ENCODE data around the gene EXD3.
"Not testable (repeated sequence)": the region's sequence is repeated elsewhere in the genome, so short reads cannot be mapped to it uniquely, and the experiment has no call there.

EXD3 gene

GRCh38 chr9:137331929-137332328 lies 91.0 kb downstream of the EXD3 start:
- no peak overlapping the region for H3K9ac ChIP-seq (ENCODE audit: low read length)
- H3F3A ChIP-seq (ENCODE audit: insufficient read depth, low read length) = no peaks in the 10 kb centered on the region
- no peaks in the 10 kb centered on the region for H4K20me1 ChIP-seq (ENCODE audit: insufficient read depth, low read length)
- no peaks in the 10 kb centered on the region for H3K9me3 ChIP-seq (replicated peaks; ENCODE audit: insufficient read depth, low read length)
- no peak overlapping the region for H3K4me3 ChIP-seq (ENCODE audit: low read length)
- H3K27ac ChIP-seq (ENCODE audit: low read length) = no peak overlapping the region
- H3K4me2 ChIP-seq (ENCODE audit: low read depth, low read length) = no peak overlapping the region
- H2AFZ ChIP-seq (ENCODE audit: low read length) = no peak overlapping the region
- TF ChIP-seq EZH2phosphoT487 (IDR thresholded peaks at IDR 0.05; ENCODE audit: low read length) = no peak
- TF ChIP-seq EZH2 (optimal IDR thresholded peaks at IDR 0.05; ENCODE audit: low read depth, low read length) = no peak
- TF ChIP-seq CTCF (IDR thresholded peaks at IDR 0.05; ENCODE audit: low read length) = no peak
- no peak for DNase-seq
- H3K36me3 ChIP-seq (replicated peaks; ENCODE audit: insufficient read depth, low read length) = no peaks in the 10 kb centered on the region
- no peaks in the 10 kb centered on the region for H3K79me2 ChIP-seq (ENCODE audit: low read length)
- H3K4me1 ChIP-seq (ENCODE audit: low read length) = no peaks in the 10 kb centered on the region
- no peaks in the 10 kb centered on the region for H3K9me2 ChIP-seq (replicated peaks; ENCODE audit: insufficient read depth, low read length)
- H3K27me3 ChIP-seq (replicated peaks; ENCODE audit: insufficient read depth, low read length) = peaks cover 80% of the 10 kb centered on the region

- 0 out of 2 replicates have a peak, but pooled peaks cover 4% of the 10 kb centered on the region for H3K4me1 ChIP-seq (ENCODE audit: low read length)
- H4K20me1 ChIP-seq (ENCODE audit: insufficient read depth, low read length) = no peaks in the 10 kb centered on the region
- no peaks in the 10 kb centered on the region for H3K36me3 ChIP-seq (replicated peaks; ENCODE audit: insufficient read depth, low read length)
- H3K27me3 ChIP-seq (replicated peaks; ENCODE audit: insufficient read depth, low read length) = peaks cover 80% of the 10 kb centered on the region
- H3F3A ChIP-seq (ENCODE audit: insufficient read depth, low read length) = peaks cover 7% of the 10 kb centered on the region; the same call in 1 of the 2 replicates
- H3K9me3 ChIP-seq (replicated peaks; ENCODE audit: insufficient read depth, low read length) = no peaks in the 10 kb centered on the region
- H3K79me2 ChIP-seq (ENCODE audit: low read length) = no peaks in the 10 kb centered on the region
- no peak for DNase-seq
- H2AFZ ChIP-seq (ENCODE audit: low read length) = no peak overlapping the region
- H3K9ac ChIP-seq (ENCODE audit: low read length) = no peak overlapping the region
- H3K4me3 ChIP-seq (ENCODE audit: low read length) = no peak overlapping the region
- H3K9me2 ChIP-seq (replicated peaks; ENCODE audit: insufficient read depth, low read length) = no peaks in the 10 kb centered on the region
- no peak for TF ChIP-seq CTCF (IDR thresholded peaks at IDR 0.05; ENCODE audit: low read length)
- TF ChIP-seq EZH2phosphoT487 (IDR thresholded peaks at IDR 0.05; ENCODE audit: low read length) = no peak
- TF ChIP-seq EZH2 (optimal IDR thresholded peaks at IDR 0.05; ENCODE audit: low read depth, low read length) = no peak
- H3K27ac ChIP-seq (ENCODE audit: low read length) = no peak overlapping the region
- H3K4me2 ChIP-seq (ENCODE audit: low read depth, low read length) = no peak overlapping the region
Measured at GRCh38 chr9:137330689-137331088, 92.3 kb downstream of the EXD3 start.

GRCh38 chr9:137329590-137329989 lies 93.4 kb downstream of the EXD3 start:
- H3K27ac ChIP-seq (ENCODE audit: low read length); H3K9ac ChIP-seq (ENCODE audit: low read length); H3K36me3 ChIP-seq (replicated peaks; ENCODE audit: insufficient read depth, low read length); H2AFZ ChIP-seq (ENCODE audit: low read length); H3F3A ChIP-seq (ENCODE audit: insufficient read depth, low read length); H3K79me2 ChIP-seq (ENCODE audit: low read length); H3K9me2 ChIP-seq (replicated peaks; ENCODE audit: insufficient read depth, low read length); DNase-seq; H3K4me1 ChIP-seq (ENCODE audit: low read length); H3K4me3 ChIP-seq (ENCODE audit: low read length); H4K20me1 ChIP-seq (ENCODE audit: insufficient read depth, low read length); H3K9me3 ChIP-seq (replicated peaks; ENCODE audit: insufficient read depth, low read length); H3K4me2 ChIP-seq (ENCODE audit: low read depth, low read length): not testable (repeated sequence)
- H3K27me3 ChIP-seq (replicated peaks; ENCODE audit: insufficient read depth, low read length) = peaks cover 78% of the 10 kb centered on the region

- not testable (repeated sequence) for H3K9me2 ChIP-seq (replicated peaks; ENCODE audit: insufficient read depth, low read length); H3F3A ChIP-seq (ENCODE audit: insufficient read depth, low read length); H3K4me2 ChIP-seq (ENCODE audit: low read depth, low read length); H3K4me3 ChIP-seq (ENCODE audit: low read length); H3K36me3 ChIP-seq (replicated peaks; ENCODE audit: insufficient read depth, low read length); H3K79me2 ChIP-seq (ENCODE audit: low read length); H3K27ac ChIP-seq (ENCODE audit: low read length); H3K4me1 ChIP-seq (ENCODE audit: low read length); H2AFZ ChIP-seq (ENCODE audit: low read length); H4K20me1 ChIP-seq (ENCODE audit: insufficient read depth, low read length); DNase-seq; H3K9me3 ChIP-seq (replicated peaks; ENCODE audit: insufficient read depth, low read length); H3K9ac ChIP-seq (ENCODE audit: low read length)
- H3K27me3 ChIP-seq (replicated peaks; ENCODE audit: insufficient read depth, low read length) = peaks cover 72% of the 10 kb centered on the region
Measured at GRCh38 chr9:137327641-137328550, 95.1 kb downstream of the EXD3 start.
